GM10248 (cell line): ENCODE measurements around the gene RAPGEF3.

Source experiments
- CTCF ChIA-PET: fragments of 300-600 bp; sonication (Branson Sonifier 250); formaldehyde crosslinking; extraction: SDS; loops from one replicate; lab custom pipeline; 2021; ENCODE audit warnings: antibody characterized with exemption; lab: Yijun Ruan, JAX
- POLR2A ChIA-PET: fragments of 350-650 bp; sonication (Branson Sonifier 250); formaldehyde crosslinking; extraction: SDS; loops from one replicate; lab custom pipeline; 2020; ENCODE audit warnings: antibody characterized with exemption; lab: Yijun Ruan, JAX
- DNase-seq: peaks from one replicate; pipeline ENCODE4 v3.0.0; 2012; ENCODE audit errors: extremely low spot score
- CTCF ChIP-seq: IDR thresholded peaks from 2 replicates; pipeline ENCODE4 v1.5.1; 2012; ENCODE audit warnings: mild to moderate bottlenecking, low read depth; ENCODE audit errors: extremely low read depth, missing control alignments, control extremely low read depth

Gene RAPGEF3

DNA sequence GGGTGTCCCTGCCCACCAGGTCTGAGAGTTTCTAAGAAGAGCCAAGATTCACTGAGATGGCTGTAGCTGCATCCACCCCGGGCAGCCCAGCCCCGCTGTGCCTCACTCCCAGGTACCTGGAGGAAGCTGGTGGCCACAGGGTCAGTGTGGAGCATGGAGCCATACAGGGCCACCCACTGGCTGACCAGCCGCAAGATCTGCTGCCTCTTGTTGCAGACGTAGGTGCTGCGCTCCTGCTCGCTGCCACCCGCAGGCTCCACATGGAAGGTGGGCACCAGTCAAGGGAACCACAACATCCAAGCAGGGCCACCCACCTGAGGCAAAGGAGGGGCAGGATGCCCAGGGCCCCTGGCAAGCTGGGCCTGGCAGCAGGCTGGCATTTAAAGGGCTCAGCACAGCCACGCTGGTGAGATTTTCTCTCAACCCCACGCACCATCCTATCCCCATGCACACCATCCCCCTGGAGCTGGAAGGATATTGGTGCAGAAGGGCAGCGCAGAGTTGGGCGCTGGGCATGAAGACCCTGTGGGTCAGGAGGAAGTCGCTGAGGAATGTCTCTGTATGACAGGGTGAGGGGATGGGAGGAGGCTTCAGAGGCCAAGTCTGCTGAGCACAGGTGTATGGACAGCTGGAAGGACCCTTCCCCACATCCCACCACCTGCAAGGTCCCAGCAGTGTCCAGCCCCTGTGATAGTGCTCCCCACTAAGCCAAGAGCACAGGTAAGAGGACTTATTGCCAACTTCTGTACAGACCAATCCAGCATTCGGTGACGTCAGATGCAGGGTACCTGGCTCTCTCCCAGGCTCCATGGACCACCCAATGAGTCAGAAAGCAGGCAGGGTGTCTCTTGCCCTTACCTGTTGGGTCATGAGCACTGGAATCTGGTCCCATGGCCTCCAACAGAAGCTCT lies 10.8 kb downstream of the RAPGEF3 start:
- ChIA-PET POLR2A (interaction anchor here (0.6 kb wide), 1 partner anchor 38 kb away, joined by 3 read pairs; no protein-coding TSS in a partner anchor), CTCF (interaction anchor here (1.5 to 46.2 kb wide), 6 partner anchors 9 to 216 kb away, joined by 4 to 1524 read pairs (median 6); partner anchors contain the start of genes RAPGEF3, SLC48A1 and TMEM106C)
- TF ChIP-seq CTCF = no peak
- no peak for DNase-seq

DNA sequence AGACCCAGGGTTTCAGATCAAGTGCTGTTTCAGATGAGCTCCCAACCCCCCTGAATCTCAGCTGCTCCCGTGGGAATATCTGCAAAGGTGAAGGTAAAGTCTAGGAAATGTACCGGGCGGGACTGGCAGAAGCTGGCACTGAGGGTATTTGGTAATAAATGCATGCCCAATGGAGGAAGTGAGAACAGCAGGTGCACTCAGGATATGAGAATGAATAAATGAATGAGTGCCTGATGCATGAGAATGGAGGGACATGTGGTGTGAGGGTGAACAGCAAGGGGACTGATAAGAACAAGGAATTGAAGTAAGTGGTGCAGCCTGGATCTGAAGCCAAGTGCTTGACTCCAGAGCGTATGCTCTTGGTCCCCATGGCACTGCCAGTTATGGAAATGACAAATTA lies 11.6 kb downstream of the RAPGEF3 start:
- DNase-seq = peak; percentile 24
- TF ChIP-seq CTCF = no peak
- POLR2A ChIA-PET = interaction anchor here (0.6 kb wide), 1 partner anchor 38 kb away, joined by 3 read pairs; no protein-coding TSS in a partner anchor
- CTCF ChIA-PET = interaction anchor here (1.5 to 46.2 kb wide), 5 partner anchors 10 to 216 kb away, joined by 4 to 1524 read pairs (median 7); partner anchors contain the start of genes RAPGEF3, SLC48A1 and TMEM106C

DNA sequence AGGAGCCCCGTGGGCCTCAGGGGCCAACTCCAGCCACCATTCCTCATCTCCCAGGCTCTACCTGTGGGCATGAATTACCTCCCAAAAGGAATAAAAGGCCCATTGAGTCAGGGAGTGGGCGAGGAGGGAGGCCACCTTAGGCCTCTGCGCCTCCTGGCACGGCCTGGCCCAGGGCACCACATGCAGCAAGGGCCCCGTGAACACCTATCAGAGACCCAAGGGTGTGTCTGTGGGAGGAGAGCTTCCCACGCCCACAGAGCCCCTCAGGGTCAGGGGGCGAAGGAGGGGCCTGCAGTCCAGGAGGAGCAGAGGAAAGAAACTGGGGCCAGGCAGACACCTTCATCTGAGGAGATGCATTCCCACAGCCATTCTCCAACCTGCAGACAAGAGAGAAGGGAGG lies 12.2 kb downstream of the RAPGEF3 start:
- DNase-seq = no peak
- ChIA-PET CTCF (interaction anchor here (1.5 to 46.2 kb wide), 4 partner anchors 10 to 92 kb away, joined by 6 to 1524 read pairs (median 228); partner anchors contain the start of genes RAPGEF3 and SLC48A1), POLR2A (no interaction called here)
- no peak for TF ChIP-seq CTCF

GRCh38 chr12:47746073-47746472 lies 12.6 kb downstream of the RAPGEF3 start:
- TF ChIP-seq CTCF = no peak
- ChIA-PET CTCF (interaction anchor here (12.3 to 46.2 kb wide), 2 partner anchors 11 to 36 kb away, joined by 448 to 1524 read pairs; partner anchors contain the start of genes RAPGEF3 and SLC48A1), POLR2A (no interaction called here)
- no peak for DNase-seq

GRCh38 chr12:47745485-47746041 lies 13.1 kb downstream of the RAPGEF3 start:
- TF ChIP-seq CTCF = no peak
- POLR2A ChIA-PET = no interaction called here
- DNase-seq = peak; percentile 17
- CTCF ChIA-PET = interaction anchor here (1.7 to 46.2 kb wide), 6 partner anchors 11 to 204 kb away, joined by 5 to 1524 read pairs (median 228); partner anchors contain the start of genes ENDOU, RAPGEF3 and SLC48A1

GRCh38 chr12:47744778-47745436 lies 13.8 kb downstream of the RAPGEF3 start:
- CTCF ChIA-PET = interaction anchor here (1.2 to 46.2 kb wide), 9 partner anchors 12 to 205 kb away, joined by 3 to 1524 read pairs (median 117); partner anchors contain the start of genes ENDOU, RAPGEF3 and SLC48A1
- no peak for DNase-seq
- TF ChIP-seq CTCF = no peak
- POLR2A ChIA-PET = no interaction called here
